Measurements from ENCODE around the gene ABCA12. TPM values are rescaled to one million over a fixed set of nuclear protein-coding genes. Genes with fewer than 3 reads are reported as not detected.

ABCA12 gene
- total RNA-seq, 1 experiment from 2014 or later = not detected

- no peak for DNase-seq
- Mint-ChIP-seq H3K27me3 (ENCODE audit: insufficient read depth, unreplicated experiment) (peaks cover 3% of the 10 kb centered on the region), H3K36me3 (ENCODE audit: insufficient read depth, unreplicated experiment) (no peaks in the 10 kb centered on the region), H3K4me1 (ENCODE audit: low read depth, unreplicated experiment) (no peaks in the 10 kb centered on the region), H3K4me3 (ENCODE audit: unreplicated experiment) (no peak overlapping the region), H3K27ac (ENCODE audit: unreplicated experiment) (no peak overlapping the region), H3K9me3 (ENCODE audit: unreplicated experiment) (no peaks in the 10 kb centered on the region)
- Histone ChIP-seq H3K4me1 (no peaks in the 10 kb centered on the region), H3K4me3 (ENCODE audit: low read depth, low read length) (no peak overlapping the region), H3K36me3 (ENCODE audit: control insufficient read depth, insufficient read depth, low read length) (no peaks in the 10 kb centered on the region), H3K27me3 (replicated peaks; ENCODE audit: control insufficient read depth, insufficient read depth, low read length) (no peaks in the 10 kb centered on the region), H3K9me3 (no peaks in the 10 kb centered on the region)
- no TSS peak for BruUV-seq (replicated peaks)
- intact Hi-C loops (cut with micrococcal nuclease; ENCODE audit: unreplicated experiment) = no loop called here
- ChIA-PET POLR2A (no interaction called here), CTCF (no interaction called here)
- no peak for TF ChIP-seq CTCF (IDR thresholded peaks at IDR 0.05; ENCODE audit: insufficient read depth in 1 of 2, low read depth in 1 of 2, low read length in 1 of 2, severe bottlenecking in 1 of 2, unreplicated experiment in 1 of 2)
Measured at GRCh38 chr2:215071676-215072075, 66.8 kb downstream of the ABCA12 start.

GRCh38 chr2:215068399-215068798, 70.0 kb downstream of the ABCA12 start:
- Histone ChIP-seq H3K36me3 (ENCODE audit: control insufficient read depth, insufficient read depth, low read length) (no peaks in the 10 kb centered on the region), H3K9me3 (no peaks in the 10 kb centered on the region), H3K4me3 (ENCODE audit: low read depth, low read length) (no peak overlapping the region), H3K4me1 (no peaks in the 10 kb centered on the region), H3K27me3 (replicated peaks; ENCODE audit: control insufficient read depth, insufficient read depth, low read length) (no peaks in the 10 kb centered on the region)
- ChIA-PET CTCF (no interaction called here), POLR2A (no interaction called here)
- Mint-ChIP-seq H3K4me3 (ENCODE audit: unreplicated experiment) (no peak overlapping the region), H3K4me1 (ENCODE audit: low read depth, unreplicated experiment) (no peaks in the 10 kb centered on the region), H3K9me3 (ENCODE audit: unreplicated experiment) (no peaks in the 10 kb centered on the region), H3K36me3 (ENCODE audit: insufficient read depth, unreplicated experiment) (no peaks in the 10 kb centered on the region), H3K27me3 (ENCODE audit: insufficient read depth, unreplicated experiment) (peaks cover 8% of the 10 kb centered on the region), H3K27ac (ENCODE audit: unreplicated experiment) (no peak overlapping the region)
- no peak for TF ChIP-seq CTCF (IDR thresholded peaks at IDR 0.05; ENCODE audit: insufficient read depth in 1 of 2, low read depth in 1 of 2, low read length in 1 of 2, severe bottlenecking in 1 of 2, unreplicated experiment in 1 of 2)
- intact Hi-C loops (cut with micrococcal nuclease; ENCODE audit: unreplicated experiment) = no loop called here
- DNase-seq = no peak
- no TSS peak for BruUV-seq (replicated peaks)

DNA sequence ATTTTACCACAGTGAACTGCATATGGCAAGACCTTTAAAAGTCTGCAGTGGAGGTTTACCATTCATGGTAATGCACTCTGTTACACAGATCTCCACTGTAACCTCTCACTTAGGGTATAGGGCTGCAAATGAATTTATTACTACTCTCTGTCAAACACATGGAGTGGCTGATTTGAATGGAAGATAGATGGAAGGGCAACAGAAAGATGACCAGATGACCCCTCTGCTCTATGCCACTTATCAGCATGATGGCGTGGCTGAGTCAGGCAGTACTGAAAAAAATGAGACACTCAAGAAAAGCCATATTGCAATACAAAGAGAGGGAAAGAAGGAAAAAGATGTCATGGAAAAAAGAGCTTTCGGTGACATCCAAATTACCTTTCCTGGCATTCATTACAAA, 72.3 kb downstream of the ABCA12 start:
- Mint-ChIP-seq H3K27ac (ENCODE audit: unreplicated experiment) (no peak overlapping the region), H3K27me3 (ENCODE audit: insufficient read depth, unreplicated experiment) (peaks cover 8% of the 10 kb centered on the region), H3K9me3 (ENCODE audit: unreplicated experiment) (no peaks in the 10 kb centered on the region), H3K4me1 (ENCODE audit: low read depth, unreplicated experiment) (no peaks in the 10 kb centered on the region), H3K36me3 (ENCODE audit: insufficient read depth, unreplicated experiment) (no peaks in the 10 kb centered on the region), H3K4me3 (ENCODE audit: unreplicated experiment) (no peak overlapping the region)
- intact Hi-C loops (cut with micrococcal nuclease; ENCODE audit: unreplicated experiment) = no loop called here
- no peak for DNase-seq
- H3K4me3 ChIP-seq (ENCODE audit: low read depth, low read length) = no peak overlapping the region
- no peaks in the 10 kb centered on the region for H3K36me3 ChIP-seq (ENCODE audit: control insufficient read depth, insufficient read depth, low read length)
- ChIA-PET CTCF (no interaction called here), POLR2A (no interaction called here)
- no TSS peak for BruUV-seq (replicated peaks)
- H3K4me1 ChIP-seq = no peaks in the 10 kb centered on the region
- H3K27me3 ChIP-seq (replicated peaks; ENCODE audit: control insufficient read depth, insufficient read depth, low read length) = no peaks in the 10 kb centered on the region
- H3K9me3 ChIP-seq = no peaks in the 10 kb centered on the region
- no peak for TF ChIP-seq CTCF (IDR thresholded peaks at IDR 0.05; ENCODE audit: insufficient read depth in 1 of 2, low read depth in 1 of 2, low read length in 1 of 2, severe bottlenecking in 1 of 2, unreplicated experiment in 1 of 2)
